ENCODE results near the gene UBE2Z. TPM values are rescaled to one million over a fixed set of nuclear protein-coding genes. Genes with fewer than 3 reads are reported as not detected.
A peak's percentile ranks its signal among the peaks of the same experiment; 100 is the strongest.
"Not testable (repeated sequence)": the region's sequence is repeated elsewhere in the genome, so short reads cannot be mapped to it uniquely, and the experiment has no call there.

Gene UBE2Z
- total and polyA plus RNA-seq, 5 donors from 2014 or later, result 59.2 to 98.3 (median 70.5) TPM

DNA sequence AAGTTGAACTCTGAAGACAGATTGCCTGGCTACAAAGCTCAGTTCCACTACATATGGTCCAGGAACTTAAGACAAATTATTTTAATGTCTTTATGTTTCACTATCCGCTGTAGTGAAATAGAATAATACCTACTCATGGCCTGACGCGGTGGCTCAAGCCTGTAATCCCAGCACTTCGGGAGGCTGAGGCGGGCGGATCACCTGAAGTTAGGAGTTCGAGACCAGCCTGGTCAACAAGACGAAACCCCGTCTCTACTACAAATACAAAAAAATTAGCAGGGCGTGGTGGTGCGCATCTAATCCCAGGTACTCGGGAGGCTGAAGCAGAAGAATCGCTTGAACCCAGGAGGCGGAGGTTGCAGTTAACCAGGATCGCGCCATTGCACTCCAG is 37.0 kb downstream of the UBE2Z start:
- H3K27ac ChIP-seq (ENCODE audit: insufficient read depth, low read length, poor library complexity, severe bottlenecking); H3K27me3 Mint-ChIP-seq; ATAC-seq (ENCODE audit: low read depth in 2 of 2); H3K36me3 Mint-ChIP-seq; H3K9me3 ChIP-seq (ENCODE audit: control insufficient read depth in 2 of 2, low read length in 2 of 2); H3K9me3 Mint-ChIP-seq; DNase-seq; H3K27me3 ChIP-seq (ENCODE audit: control insufficient read depth, insufficient read depth, low read length): not testable (repeated sequence)
- Mint-ChIP-seq H3K27ac (peak overlapping the region; percentile 86 to 98 (median 96)), H3K4me3 (peak overlapping the region; percentile 96 to 99 (median 97)), H3K4me1 (peaks cover 0 to 27% (median 12%) of the 10 kb centered on the region in 4 donors)
- Histone ChIP-seq H3K4me1 (ENCODE audit: control insufficient read depth, insufficient read depth, low read length, poor library complexity, severe bottlenecking) (peaks cover 23% of the 10 kb centered on the region), H3K4me3 (ENCODE audit: low read depth, low read length) (peak overlapping the region; percentile 87), H3K36me3 (ENCODE audit: control insufficient read depth, insufficient read depth, low read length) (peaks cover 12% of the 10 kb centered on the region)

DNA sequence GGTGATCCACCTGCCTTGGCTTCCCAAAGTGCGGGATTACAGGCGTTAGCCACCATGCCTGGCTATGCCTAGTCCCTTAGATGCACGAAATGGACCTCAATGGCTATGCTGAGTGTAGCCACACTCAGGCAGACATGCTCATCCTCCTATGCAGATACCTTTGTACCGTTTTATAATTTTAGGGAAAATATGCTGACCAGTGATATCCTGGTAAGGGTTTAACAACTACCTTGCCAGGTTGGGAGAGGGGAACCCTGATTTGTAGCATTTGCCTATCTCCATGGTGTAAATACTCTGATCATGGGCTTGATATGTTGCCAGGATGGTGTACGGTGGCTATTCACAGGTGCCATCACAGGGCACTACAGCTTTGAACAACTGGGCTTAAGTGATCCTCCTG is 43.4 kb downstream of the UBE2Z start:
- Mint-ChIP-seq H3K36me3 (no peaks in the 10 kb centered on the region), H3K27me3 (peaks cover 28% of the 10 kb centered on the region), H3K4me1 (no peaks in the 10 kb centered on the region), H3K4me3 (no peak overlapping the region), H3K9me3 (peaks cover 0 to 5% (median 0%) of the 10 kb centered on the region in 7 donors), H3K27ac (no peak overlapping the region)
- Histone ChIP-seq H3K27me3 (ENCODE audit: control insufficient read depth, insufficient read depth, low read length) (no peaks in the 10 kb centered on the region), H3K36me3 (ENCODE audit: control insufficient read depth, insufficient read depth, low read length) (no peaks in the 10 kb centered on the region), H3K9me3 (ENCODE audit: control insufficient read depth in 2 of 2, low read length in 2 of 2) (no peaks in the 10 kb centered on the region), H3K27ac (ENCODE audit: insufficient read depth, low read length, poor library complexity, severe bottlenecking) (no peak overlapping the region), H3K4me3 (ENCODE audit: low read depth, low read length) (no peak overlapping the region), H3K4me1 (ENCODE audit: control insufficient read depth, insufficient read depth, low read length, poor library complexity, severe bottlenecking) (no peaks in the 10 kb centered on the region)
- DNase-seq (no peak), ATAC-seq (ENCODE audit: low read depth in 2 of 2) (no peak)

DNA sequence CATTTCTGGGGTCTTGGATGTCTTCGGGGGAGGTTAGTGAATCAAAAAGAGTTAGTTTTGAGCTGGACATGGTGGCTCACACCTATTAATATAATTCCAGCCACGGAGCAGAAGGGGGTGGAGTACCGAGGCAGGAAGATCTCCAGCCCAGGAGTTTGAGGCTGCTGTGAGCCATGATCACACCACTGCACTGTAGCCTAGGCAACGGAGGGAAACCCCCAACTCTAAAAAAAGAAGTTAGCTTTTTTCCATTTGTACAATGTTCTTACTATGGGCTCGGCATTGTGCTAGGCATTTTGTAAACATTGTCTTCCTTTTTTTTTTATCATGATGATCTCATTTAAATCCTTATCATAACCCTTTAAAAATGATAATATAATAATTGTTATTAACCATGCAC is 44.7 kb downstream of the UBE2Z start:
- Mint-ChIP-seq H3K27me3 (peaks cover 27% of the 10 kb centered on the region), H3K4me1 (no peaks in the 10 kb centered on the region), H3K27ac (no peak overlapping the region), H3K4me3 (no peak overlapping the region), H3K9me3 (peaks cover 0 to 4% (median 0%) of the 10 kb centered on the region in 7 donors), H3K36me3 (no peaks in the 10 kb centered on the region)
- DNase-seq (no peak), ATAC-seq (ENCODE audit: low read depth in 2 of 2) (no peak)
- no peaks in the 10 kb centered on the region for H3K9me3 ChIP-seq (ENCODE audit: control insufficient read depth in 2 of 2, low read length in 2 of 2)
- no peaks in the 10 kb centered on the region for H3K36me3 ChIP-seq (ENCODE audit: control insufficient read depth, insufficient read depth, low read length)
- H3K4me3 ChIP-seq (ENCODE audit: low read depth, low read length), result no peak overlapping the region
- H3K27ac ChIP-seq (ENCODE audit: insufficient read depth, low read length, poor library complexity, severe bottlenecking), result no peak overlapping the region
- H3K4me1 ChIP-seq (ENCODE audit: control insufficient read depth, insufficient read depth, low read length, poor library complexity, severe bottlenecking), result no peaks in the 10 kb centered on the region
- no peaks in the 10 kb centered on the region for H3K27me3 ChIP-seq (ENCODE audit: control insufficient read depth, insufficient read depth, low read length)

DNA sequence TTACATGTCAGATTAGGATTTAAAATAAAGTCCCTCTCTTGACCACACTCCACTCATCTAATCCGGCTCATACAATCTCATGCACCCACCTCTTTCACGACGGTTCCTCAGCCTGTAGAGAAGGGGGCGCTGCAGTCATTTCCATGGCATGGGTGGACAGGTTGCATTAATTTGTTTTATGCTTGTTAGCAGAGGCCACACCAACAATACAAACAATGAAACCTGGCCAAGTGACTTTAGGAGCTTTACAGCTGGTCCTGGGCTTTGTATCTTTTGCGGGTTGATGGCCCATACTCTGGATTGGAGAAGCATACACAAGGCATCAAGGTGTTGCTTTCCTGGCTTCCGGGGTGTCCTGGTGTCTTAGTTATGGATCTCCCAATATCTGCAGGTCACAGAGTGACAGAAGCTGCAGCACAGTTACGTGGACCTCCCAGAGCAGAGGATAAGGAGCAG is 46.1 kb downstream of the UBE2Z start:
- H3K9me3 Mint-ChIP-seq, result peaks cover 0 to 5% (median 0%) of the 10 kb centered on the region in 7 donors
- Histone ChIP-seq H3K36me3 (ENCODE audit: control insufficient read depth, insufficient read depth, low read length) (no peaks in the 10 kb centered on the region), H3K27ac (ENCODE audit: insufficient read depth, low read length, poor library complexity, severe bottlenecking) (no peak overlapping the region), H3K4me3 (ENCODE audit: low read depth, low read length) (no peak overlapping the region), H3K27me3 (ENCODE audit: control insufficient read depth, insufficient read depth, low read length) (peaks cover 3% of the 10 kb centered on the region), H3K9me3 (ENCODE audit: control insufficient read depth in 2 of 2, low read length in 2 of 2) (no peaks in the 10 kb centered on the region), H3K4me1 (ENCODE audit: control insufficient read depth, insufficient read depth, low read length, poor library complexity, severe bottlenecking) (no peaks in the 10 kb centered on the region)
- H3K36me3 Mint-ChIP-seq, result no peaks in the 10 kb centered on the region
- no peak for ATAC-seq (ENCODE audit: low read depth in 2 of 2)
- H3K27me3 Mint-ChIP-seq, result peaks cover 35% of the 10 kb centered on the region
- no peak overlapping the region for H3K4me3 Mint-ChIP-seq
- H3K4me1 Mint-ChIP-seq, result no peaks in the 10 kb centered on the region
- DNase-seq, result no peak
- H3K27ac Mint-ChIP-seq, result no peak overlapping the region

DNA sequence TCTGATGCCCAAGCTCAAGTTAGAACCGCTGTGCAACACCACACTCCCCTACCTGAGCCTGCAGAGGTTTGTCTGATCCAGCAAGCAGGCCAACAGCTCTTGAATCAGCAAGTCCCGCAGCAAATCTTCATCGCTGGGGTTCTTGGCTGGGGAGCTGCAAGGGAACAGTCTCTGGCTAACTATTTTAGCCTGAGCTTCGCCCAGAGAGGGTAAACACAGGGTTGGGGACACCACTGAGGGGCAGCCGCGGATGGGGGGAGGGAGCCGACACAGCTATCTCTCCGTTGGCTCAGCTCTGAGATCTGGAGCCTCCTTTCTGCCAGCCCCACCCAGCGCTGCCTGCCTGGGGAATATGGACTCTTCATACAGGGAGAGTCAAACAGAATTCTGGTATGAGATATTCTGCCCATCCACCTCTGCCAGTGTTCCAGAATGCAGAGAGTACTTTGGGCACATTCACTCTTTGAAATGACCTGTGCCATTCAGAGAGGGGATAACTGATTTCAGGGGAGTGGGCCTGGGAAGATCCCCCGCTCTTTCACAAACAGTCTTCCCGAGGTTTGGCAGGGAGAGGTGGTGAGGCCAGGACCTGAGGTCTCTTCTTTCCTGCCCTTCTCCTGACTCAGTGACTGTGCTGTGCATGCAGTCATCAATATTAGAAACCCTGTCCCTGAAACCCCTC is 52.8 kb downstream of the UBE2Z start:
- H3K4me1 ChIP-seq (ENCODE audit: control insufficient read depth, insufficient read depth, low read length, poor library complexity, severe bottlenecking), result no peaks in the 10 kb centered on the region
- no peak overlapping the region for H3K27ac Mint-ChIP-seq
- H3K9me3 Mint-ChIP-seq, result peaks cover 0 to 2% (median 0%) of the 10 kb centered on the region in 7 donors
- DNase-seq, result no peak
- no peak overlapping the region for H3K4me3 ChIP-seq (ENCODE audit: low read depth, low read length)
- H3K9me3 ChIP-seq (ENCODE audit: control insufficient read depth in 2 of 2, low read length in 2 of 2), result no peaks in the 10 kb centered on the region
- H3K36me3 ChIP-seq (ENCODE audit: control insufficient read depth, insufficient read depth, low read length), result no peaks in the 10 kb centered on the region
- no peak overlapping the region for H3K4me3 Mint-ChIP-seq
- no peaks in the 10 kb centered on the region for H3K36me3 Mint-ChIP-seq
- H3K27me3 Mint-ChIP-seq, result peaks cover 39% of the 10 kb centered on the region
- no peaks in the 10 kb centered on the region for H3K4me1 Mint-ChIP-seq
- no peak overlapping the region for H3K27ac ChIP-seq (ENCODE audit: insufficient read depth, low read length, poor library complexity, severe bottlenecking)
- peaks cover 10% of the 10 kb centered on the region for H3K27me3 ChIP-seq (ENCODE audit: control insufficient read depth, insufficient read depth, low read length)
- ATAC-seq (ENCODE audit: low read depth in 2 of 2), result no peak

DNA sequence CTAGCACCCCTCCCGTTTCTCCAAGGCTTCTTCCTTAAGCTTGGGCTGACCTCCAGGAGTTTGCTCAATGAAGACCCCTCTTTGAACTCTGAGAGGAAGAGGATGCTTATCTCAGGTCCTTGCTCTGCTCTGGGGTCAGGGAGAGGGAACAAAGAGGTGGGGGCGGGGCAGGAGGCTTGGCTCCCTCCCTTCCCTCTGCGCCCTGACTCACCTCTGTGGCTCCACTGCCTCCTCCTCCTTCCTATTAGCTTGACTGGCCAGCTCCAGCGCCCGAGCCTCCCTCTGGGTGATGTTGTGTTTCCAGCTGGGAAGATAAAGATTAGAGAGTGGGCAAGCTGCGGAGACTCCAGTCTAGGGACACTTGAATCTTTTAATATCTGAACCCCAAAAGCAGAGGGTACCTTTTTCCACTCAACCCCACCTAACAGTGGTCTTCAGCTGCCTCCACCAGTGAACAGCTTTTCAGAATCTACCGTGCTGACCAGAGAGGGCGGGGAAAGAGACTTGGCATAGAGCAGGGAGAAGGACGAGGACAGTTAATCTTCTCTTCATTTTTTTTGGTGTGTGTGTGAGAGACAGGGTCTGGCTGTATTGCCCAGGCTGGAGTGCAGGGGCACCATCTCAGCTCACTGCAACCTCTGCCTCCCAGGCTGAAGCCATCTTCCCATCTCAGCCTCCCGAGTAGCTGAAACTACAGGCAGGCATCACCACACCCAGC is 53.5 kb downstream of the UBE2Z start:
- Histone ChIP-seq H3K36me3 (ENCODE audit: control insufficient read depth, insufficient read depth, low read length) (no peaks in the 10 kb centered on the region), H3K27me3 (ENCODE audit: control insufficient read depth, insufficient read depth, low read length) (peaks cover 10% of the 10 kb centered on the region), H3K9me3 (ENCODE audit: control insufficient read depth in 2 of 2, low read length in 2 of 2) (no peaks in the 10 kb centered on the region), H3K4me3 (ENCODE audit: low read depth, low read length) (no peak overlapping the region), H3K27ac (ENCODE audit: insufficient read depth, low read length, poor library complexity, severe bottlenecking) (no peak overlapping the region), H3K4me1 (ENCODE audit: control insufficient read depth, insufficient read depth, low read length, poor library complexity, severe bottlenecking) (no peaks in the 10 kb centered on the region)
- H3K36me3 Mint-ChIP-seq, result no peaks in the 10 kb centered on the region
- H3K27me3 Mint-ChIP-seq, result peaks cover 41% of the 10 kb centered on the region
- no peak overlapping the region for H3K4me3 Mint-ChIP-seq
- H3K4me1 Mint-ChIP-seq, result no peaks in the 10 kb centered on the region
- peaks cover 0 to 2% (median 0%) of the 10 kb centered on the region in 7 donors for H3K9me3 Mint-ChIP-seq
- no peak overlapping the region for H3K27ac Mint-ChIP-seq
- no peak for DNase-seq
- no peak for ATAC-seq (ENCODE audit: low read depth in 2 of 2)

DNA sequence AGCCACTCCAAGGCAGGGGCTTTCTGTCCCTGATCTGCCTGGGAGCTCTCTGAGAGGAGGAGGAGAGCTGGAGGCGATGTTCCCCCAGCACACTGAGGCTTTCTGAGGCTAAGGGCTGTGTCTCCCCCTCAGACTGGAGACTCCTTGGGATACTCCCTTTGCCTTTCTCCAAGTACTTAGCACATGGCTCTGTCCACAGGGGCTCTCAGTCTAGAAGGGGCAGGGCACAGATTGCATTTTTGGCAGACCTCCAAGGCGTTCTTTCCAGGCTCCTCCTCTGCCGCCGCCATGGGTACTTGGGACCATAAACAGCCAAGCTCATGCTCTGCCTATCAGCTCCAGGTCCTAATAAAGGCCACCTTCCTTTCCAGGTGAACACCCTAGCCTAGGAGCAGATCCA is 62.0 kb downstream of the UBE2Z start:
- DNase-seq (no peak), ATAC-seq (ENCODE audit: low read depth in 2 of 2) (no peak)
- peaks cover 41% of the 10 kb centered on the region for H3K27me3 Mint-ChIP-seq
- Histone ChIP-seq H3K36me3 (ENCODE audit: control insufficient read depth, insufficient read depth, low read length) (no peaks in the 10 kb centered on the region), H3K4me1 (ENCODE audit: control insufficient read depth, insufficient read depth, low read length, poor library complexity, severe bottlenecking) (no peaks in the 10 kb centered on the region), H3K27me3 (ENCODE audit: control insufficient read depth, insufficient read depth, low read length) (peaks cover 9% of the 10 kb centered on the region), H3K27ac (ENCODE audit: insufficient read depth, low read length, poor library complexity, severe bottlenecking) (no peak overlapping the region), H3K9me3 (ENCODE audit: control insufficient read depth in 2 of 2, low read length in 2 of 2) (no peaks in the 10 kb centered on the region), H3K4me3 (ENCODE audit: low read depth, low read length) (no peak overlapping the region)
- H3K36me3 Mint-ChIP-seq, result no peaks in the 10 kb centered on the region
- H3K9me3 Mint-ChIP-seq, result peaks cover 0 to 3% (median 0%) of the 10 kb centered on the region in 7 donors
- no peaks in the 10 kb centered on the region for H3K4me1 Mint-ChIP-seq
- no peak overlapping the region for H3K4me3 Mint-ChIP-seq
- H3K27ac Mint-ChIP-seq, result no peak overlapping the region

Data from CD4-positive, CD25-positive, alpha-beta regulatory T cell (primary cell).